OCI-LY7 (cell line): Measurements from ENCODE around the gene PDXK. TPM values are rescaled to one million over a fixed set of nuclear protein-coding genes. Genes with fewer than 3 reads are reported as not detected.

Experiments
- BruUV-seq: library from RNA; stranded (reverse); fragments of 400-500 nt; replicated peaks from 2 replicates; lab custom pipeline; 2021; lab: Mats Ljungman, UMichigan
- CTCF ChIA-PET: fragments of 300-600 bp; sonication (Branson Sonifier 250); formaldehyde crosslinking; loops from one replicate; lab custom pipeline; 2022; ENCODE audit warnings: antibody characterized with exemption; ENCODE audit not compliant: unreplicated experiment; lab: Charles Lee
- POLR2A ChIA-PET: fragments of 300-600 bp; sonication (Branson Sonifier 250); formaldehyde crosslinking; loops from one replicate; lab custom pipeline; 2022; ENCODE audit warnings: antibody characterized with exemption; lab: Charles Lee
- DNase-seq: peaks from one replicate; pipeline ENCODE4 v3.0.0-alpha.2; 2015; ENCODE audit warnings: low spot score
- H2AFZ ChIP-seq: fragments of 200-600 bp; sonication (generic), shearing (Covaris generic); 2 replicates; pipeline ENCODE4 v1.6.1; 2014; ENCODE audit warnings: mild to moderate bottlenecking, antibody characterized with exemption, low read length, moderate library complexity
- H3K27ac ChIP-seq: fragments of 200-600 bp; sonication (generic); 2 replicates; pipeline ENCODE4 v1.5.1; 2014; ENCODE audit warnings: mixed run types, low read depth, mild to moderate bottlenecking, moderate library complexity, low read length, inconsistent platforms; ENCODE audit not compliant: poor library complexity, severe bottlenecking
- H3K36me3 ChIP-seq: fragments of 200-600 bp; sonication (generic); 2 replicates; pipeline ENCODE4 v1.6.1; 2014; ENCODE audit warnings: mild to moderate bottlenecking, antibody characterized with exemption, low read length, moderate library complexity, mixed read lengths; ENCODE audit not compliant: insufficient read depth
- H3K4me1 ChIP-seq: fragments of 200-600 bp; sonication (generic); 2 replicates; pipeline ENCODE4 v1.5.1; 2014; ENCODE audit warnings: mild to moderate bottlenecking, low read length; ENCODE audit not compliant: insufficient read depth, poor library complexity, severe bottlenecking
- H3K4me2 ChIP-seq: fragments of 200-600 bp; sonication (generic); 2 replicates; pipeline ENCODE4 v1.6.1; 2014; ENCODE audit warnings: mild to moderate bottlenecking, low read length
- H3K4me3 ChIP-seq: fragments of 200-600 bp; sonication (generic); 2 replicates; pipeline ENCODE4 v1.5.1; 2014; ENCODE audit warnings: mild to moderate bottlenecking, low read depth, low read length; ENCODE audit not compliant: poor library complexity, severe bottlenecking
- H3K79me2 ChIP-seq: fragments of 200-600 bp; sonication (generic); 2 replicates; pipeline ENCODE4 v1.6.1; 2016; ENCODE audit warnings: low read depth, mild to moderate bottlenecking, low read length, moderate library complexity, mixed read lengths; ENCODE audit not compliant: insufficient read depth
- H3K9me2 ChIP-seq: fragments of 200-600 bp; sonication (generic); 2 replicates; pipeline ENCODE4 v1.6.1; 2016; ENCODE audit warnings: mild to moderate bottlenecking, low read length, mixed read lengths; ENCODE audit not compliant: insufficient read depth
- H3K9me3 ChIP-seq: fragments of 200-600 bp; sonication (generic); 2 replicates; pipeline ENCODE4 v1.6.1; 2014; ENCODE audit warnings: mild to moderate bottlenecking, mixed run types, low read length, mixed read lengths
- H4K20me1 ChIP-seq: fragments of 200-600 bp; sonication (generic); 2 replicates; pipeline ENCODE4 v1.6.1; 2014; ENCODE audit warnings: mild to moderate bottlenecking, antibody characterized with exemption, low read length, moderate library complexity, mixed read lengths; ENCODE audit not compliant: insufficient read depth
- CTCF ChIP-seq: fragments of 200-600 bp; sonication (generic); conservative IDR thresholded peaks from 2 replicates; pipeline ENCODE4 v1.5.1; 2014; ENCODE audit warnings: mild to moderate bottlenecking, antibody characterized with exemption, low read length, moderate library complexity, mixed read lengths
- EZH2phosphoT487 ChIP-seq: fragments of 200-600 bp; sonication (generic); IDR thresholded peaks from 2 replicates; pipeline ENCODE4 v1.6.1; 2018; ENCODE audit warnings: low read depth, borderline replicate concordance, mild to moderate bottlenecking, mixed run types, antibody characterized with exemption, low read length, moderate library complexity, mixed read lengths
- intact Hi-C: fragments of 100-400 bp; cut with micrococcal nuclease; formaldehyde crosslinking; loops from one replicate; pipeline ENCODE4 v1.10.0; 2022; ENCODE audit not compliant: unreplicated experiment
- total RNA-seq, 2 experiments: library from RNA; depleted of rRNA in 1 of 2; stranded (reverse); fragments of >200 nt in 1 of 2; shearing (Covaris generic) in 1 of 2; gene quantifications; 2 replicates each; pipeline ENCODE4 v1.2.3, GENCODE V29; 2014 to 2022

PDXK gene
- total RNA-seq, 2 experiments from 2014 or later, result 32.8 to 67.0 TPM

GRCh38 chr21:43786300-43786806, 67.4 kb downstream of the PDXK start:
- H4K20me1 ChIP-seq, result peaks cover 7% of the 10 kb centered on the region; the same call in 1 of the 2 replicates
- H3K4me3 ChIP-seq, result no peak overlapping the region
- H3K9me3 ChIP-seq, result no peaks in the 10 kb centered on the region
- H3K79me2 ChIP-seq, result peaks cover 20% of the 10 kb centered on the region
- no TSS peak for BruUV-seq
- intact Hi-C loops, result no loop called here
- POLR2A ChIA-PET, result no interaction called here
- CTCF ChIA-PET, result no interaction called here
- H3K9me2 ChIP-seq, result no peaks in the 10 kb centered on the region
- H3K4me1 ChIP-seq, result peaks cover 26% of the 10 kb centered on the region
- H3K4me2 ChIP-seq, result no peak overlapping the region
- H2AFZ ChIP-seq, result no peak overlapping the region
- DNase-seq, result no peak
- no peak overlapping the region for H3K27ac ChIP-seq
- TF ChIP-seq CTCF, result no peak
- TF ChIP-seq EZH2phosphoT487, result no peak
- H3K36me3 ChIP-seq, result peaks cover 17% of the 10 kb centered on the region

- no peaks in the 10 kb centered on the region for H3K9me3 ChIP-seq
- ChIA-PET POLR2A (no interaction called here), CTCF (no interaction called here)
- no TSS peak for BruUV-seq
- peaks cover 26% of the 10 kb centered on the region for H3K4me1 ChIP-seq
- no peaks in the 10 kb centered on the region for H3K9me2 ChIP-seq
- H3K4me3 ChIP-seq, result no peak overlapping the region
- peaks cover 7% of the 10 kb centered on the region; the same call in 1 of the 2 replicates for H4K20me1 ChIP-seq
- TF ChIP-seq CTCF, result no peak
- no peak for TF ChIP-seq EZH2phosphoT487
- intact Hi-C loops, result no loop called here
- H3K27ac ChIP-seq, result no peak overlapping the region
- no peak for DNase-seq
- H3K36me3 ChIP-seq, result peaks cover 23% of the 10 kb centered on the region
- H2AFZ ChIP-seq, result no peak overlapping the region
- no peak overlapping the region for H3K4me2 ChIP-seq
- peaks cover 25% of the 10 kb centered on the region for H3K79me2 ChIP-seq
Measured at GRCh38 chr21:43786807-43787440, 68.0 kb downstream of the PDXK start.
